Measurements from ENCODE around the gene MED8. TPM values are rescaled to one million over a fixed set of nuclear protein-coding genes. Genes with fewer than 3 reads are reported as not detected.

Gene MED8
- total and polyA plus RNA-seq, 9 of the 15 experiments (the other 6 are each of a cell fraction or from before 2014, with no cell fraction given), result 23.0 to 120 (median 56.4) TPM

DNA sequence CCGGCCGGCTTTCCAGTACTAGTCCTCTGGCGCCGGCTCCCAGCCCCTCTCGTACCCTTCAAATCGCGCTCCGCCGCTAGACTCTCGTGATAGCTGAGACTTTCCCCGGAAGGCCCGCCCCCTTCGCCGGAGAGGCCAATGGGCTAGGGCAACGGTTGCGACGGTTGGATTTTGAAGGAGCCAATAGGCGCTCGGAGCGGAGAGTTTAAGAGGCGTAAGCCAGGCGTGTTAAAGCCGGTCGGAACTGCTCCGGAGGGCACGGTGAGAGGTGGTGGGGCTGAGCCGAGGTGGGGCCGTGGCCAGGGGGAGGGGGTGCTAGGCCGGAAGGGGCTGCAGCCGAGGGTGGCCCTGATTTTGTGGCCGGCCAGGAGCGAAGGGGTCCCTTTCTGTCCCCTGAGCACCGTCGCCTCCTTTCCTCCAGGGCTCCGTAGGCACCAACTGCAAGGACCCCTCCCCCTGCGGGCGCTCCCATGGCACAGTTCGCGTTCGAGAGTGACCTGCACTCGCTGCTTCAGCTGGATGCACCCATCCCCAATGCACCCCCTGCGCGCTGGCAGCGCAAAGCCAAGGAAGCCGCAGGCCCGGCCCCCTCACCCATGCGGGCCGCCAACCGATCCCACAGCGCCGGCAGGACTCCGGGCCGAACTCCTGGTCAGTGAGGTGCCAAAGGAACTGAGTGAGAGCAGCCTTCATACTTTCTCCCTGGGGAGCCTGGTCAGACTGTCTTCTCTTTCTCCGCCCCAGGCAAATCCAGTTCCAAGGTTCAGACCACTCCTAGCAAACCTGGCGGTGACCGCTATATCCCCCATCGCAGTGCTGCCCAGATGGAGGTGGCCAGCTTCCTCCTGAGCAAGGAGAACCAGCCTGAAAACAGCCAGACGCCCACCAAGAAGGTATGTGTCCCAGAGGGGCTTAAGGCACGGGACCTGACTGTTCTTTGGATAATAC is 30.6 kb downstream of the MED8 start, which contains the start of gene CDC20 (continued):
- TF ChIP-seq, protein P1, sequence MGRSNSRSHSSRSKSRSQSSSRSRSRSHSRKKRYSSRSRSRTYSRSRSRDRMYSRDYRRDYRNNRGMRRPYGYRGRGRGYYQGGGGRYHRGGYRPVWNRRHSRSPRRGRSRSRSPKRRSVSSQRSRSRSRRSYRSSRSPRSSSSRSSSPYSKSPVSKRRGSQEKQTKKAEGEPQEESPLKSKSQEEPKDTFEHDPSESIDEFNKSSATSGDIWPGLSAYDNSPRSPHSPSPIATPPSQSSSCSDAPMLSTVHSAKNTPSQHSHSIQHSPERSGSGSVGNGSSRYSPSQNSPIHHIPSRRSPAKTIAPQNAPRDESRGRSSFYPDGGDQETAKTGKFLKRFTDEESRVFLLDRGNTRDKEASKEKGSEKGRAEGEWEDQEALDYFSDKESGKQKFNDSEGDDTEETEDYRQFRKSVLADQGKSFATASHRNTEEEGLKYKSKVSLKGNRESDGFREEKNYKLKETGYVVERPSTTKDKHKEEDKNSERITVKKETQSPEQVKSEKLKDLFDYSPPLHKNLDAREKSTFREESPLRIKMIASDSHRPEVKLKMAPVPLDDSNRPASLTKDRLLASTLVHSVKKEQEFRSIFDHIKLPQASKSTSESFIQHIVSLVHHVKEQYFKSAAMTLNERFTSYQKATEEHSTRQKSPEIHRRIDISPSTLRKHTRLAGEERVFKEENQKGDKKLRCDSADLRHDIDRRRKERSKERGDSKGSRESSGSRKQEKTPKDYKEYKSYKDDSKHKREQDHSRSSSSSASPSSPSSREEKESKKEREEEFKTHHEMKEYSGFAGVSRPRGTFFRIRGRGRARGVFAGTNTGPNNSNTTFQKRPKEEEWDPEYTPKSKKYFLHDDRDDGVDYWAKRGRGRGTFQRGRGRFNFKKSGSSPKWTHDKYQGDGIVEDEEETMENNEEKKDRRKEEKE (IDR thresholded peaks at IDR 0.05; ENCODE audit: borderline replicate concordance in 1 of 2, control insufficient read depth in 1 of 2, low read depth in 2 of 2, low read length in 1 of 2), result no peak
- TF ChIP-seq, protein P2, sequence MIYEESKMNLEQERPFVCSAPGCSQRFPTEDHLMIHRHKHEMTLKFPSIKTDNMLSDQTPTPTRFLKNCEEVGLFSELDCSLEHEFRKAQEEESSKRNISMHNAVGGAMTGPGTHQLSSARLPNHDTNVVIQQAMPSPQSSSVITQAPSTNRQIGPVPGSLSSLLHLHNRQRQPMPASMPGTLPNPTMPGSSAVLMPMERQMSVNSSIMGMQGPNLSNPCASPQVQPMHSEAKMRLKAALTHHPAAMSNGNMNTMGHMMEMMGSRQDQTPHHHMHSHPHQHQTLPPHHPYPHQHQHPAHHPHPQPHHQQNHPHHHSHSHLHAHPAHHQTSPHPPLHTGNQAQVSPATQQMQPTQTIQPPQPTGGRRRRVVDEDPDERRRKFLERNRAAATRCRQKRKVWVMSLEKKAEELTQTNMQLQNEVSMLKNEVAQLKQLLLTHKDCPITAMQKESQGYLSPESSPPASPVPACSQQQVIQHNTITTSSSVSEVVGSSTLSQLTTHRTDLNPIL (CRISPR knock-in tag; IDR thresholded peaks at IDR 0.05), result no peak
- TF ChIP-seq CREBBP (IDR thresholded peaks at IDR 0.05; ENCODE audit: low read depth, low read length), result no peak
- peak; percentile 56; the same call in 1 of the 2 replicates for TF ChIP-seq EP300 (IDR thresholded peaks at IDR 0.05; ENCODE audit: low read length)
- peak; percentile 46; the same call in 1 of the 2 replicates for TF ChIP-seq MAFF (IDR thresholded peaks at IDR 0.05; ENCODE audit: low read length)
- TF ChIP-seq POLR3G (IDR thresholded peaks at IDR 0.05; ENCODE audit: extremely low read depth, insufficient read length, insufficient replicate concordance), result no peak
- TF ChIP-seq HNRNPH1 (optimal IDR thresholded peaks at IDR 0.05; ENCODE audit: low read depth, low read length), result no peak
- TF ChIP-seq GABPB2 (CRISPR knock-in tag; conservative IDR thresholded peaks at IDR 0.05), result no peak
- TF ChIP-seq ZNF511 (CRISPR knock-in tag; IDR thresholded peaks at IDR 0.05), result no peak
- TF ChIP-seq CBFB (CRISPR knock-in tag; IDR thresholded peaks at IDR 0.05), result no peak
- TF ChIP-seq, protein P3, sequence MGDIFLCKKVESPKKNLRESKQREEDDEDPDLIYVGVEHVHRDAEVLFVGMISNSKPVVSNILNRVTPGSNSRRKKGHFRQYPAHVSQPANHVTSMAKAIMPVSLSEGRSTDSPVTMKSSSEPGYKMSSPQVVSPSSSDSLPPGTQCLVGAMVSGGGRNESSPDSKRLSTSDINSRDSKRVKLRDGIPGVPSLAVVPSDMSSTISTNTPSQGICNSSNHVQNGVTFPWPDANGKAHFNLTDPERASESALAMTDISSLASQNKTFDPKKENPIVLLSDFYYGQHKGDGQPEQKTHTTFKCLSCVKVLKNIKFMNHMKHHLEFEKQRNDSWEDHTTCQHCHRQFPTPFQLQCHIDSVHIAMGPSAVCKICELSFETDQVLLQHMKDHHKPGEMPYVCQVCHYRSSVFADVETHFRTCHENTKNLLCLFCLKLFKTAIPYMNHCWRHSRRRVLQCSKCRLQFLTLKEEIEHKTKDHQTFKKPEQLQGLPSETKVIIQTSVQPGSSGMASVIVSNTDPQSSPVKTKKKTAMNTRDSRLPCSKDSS (IDR thresholded peaks at IDR 0.05; ENCODE audit: low read depth, partially characterized antibody), result no peak
- TF ChIP-seq MXD1 (CRISPR knock-in tag; IDR thresholded peaks at IDR 0.05; ENCODE audit: borderline replicate concordance, poor library complexity, severe bottlenecking), result peak; percentile 56
- no peak for TF ChIP-seq NCOA2 (IDR thresholded peaks at IDR 0.05; ENCODE audit: partially characterized antibody in 2 of 2)
- no peak for TF ChIP-seq CEBPG (CRISPR knock-in tag; IDR thresholded peaks at IDR 0.05)
- no peak for TF ChIP-seq CEBPG (tag; conservative IDR thresholded peaks at IDR 0.05 in 1 of 2, IDR thresholded peaks at IDR 0.05 in 1 of 2)
- peak; percentile 99 for TF ChIP-seq CC2D1A (IDR thresholded peaks at IDR 0.05)
- no peak for TF ChIP-seq CBFA2T2 (conservative IDR thresholded peaks at IDR 0.05)
- peak; percentile 69 for TF ChIP-seq ASH1L (IDR thresholded peaks at IDR 0.05; ENCODE audit: borderline replicate concordance, low read depth, partially characterized antibody)
